Hindlimb muscle (tissue), 1 donor: ENCODE measurements around the gene GARS1. TPM values are rescaled to one million over a fixed set of nuclear protein-coding genes. Genes with fewer than 3 reads are reported as not detected.
A peak's percentile ranks its signal among the peaks of the same experiment; 100 is the strongest.

Experiments
- DNase-seq: peaks from one replicate; pipeline ENCODE4 v3.0.0-alpha.2; 2013
- polyA plus RNA-seq: library from polyadenylated mRNA; unstranded; fragments of 120-200 nt; gene quantifications from one replicate; pipeline ENCODE4 v1.2.1, GENCODE V29; 2013; ENCODE audit not compliant: insufficient read length

Gene GARS1
- polyA plus RNA-seq, 1 donor = 56.7 TPM

DNA sequence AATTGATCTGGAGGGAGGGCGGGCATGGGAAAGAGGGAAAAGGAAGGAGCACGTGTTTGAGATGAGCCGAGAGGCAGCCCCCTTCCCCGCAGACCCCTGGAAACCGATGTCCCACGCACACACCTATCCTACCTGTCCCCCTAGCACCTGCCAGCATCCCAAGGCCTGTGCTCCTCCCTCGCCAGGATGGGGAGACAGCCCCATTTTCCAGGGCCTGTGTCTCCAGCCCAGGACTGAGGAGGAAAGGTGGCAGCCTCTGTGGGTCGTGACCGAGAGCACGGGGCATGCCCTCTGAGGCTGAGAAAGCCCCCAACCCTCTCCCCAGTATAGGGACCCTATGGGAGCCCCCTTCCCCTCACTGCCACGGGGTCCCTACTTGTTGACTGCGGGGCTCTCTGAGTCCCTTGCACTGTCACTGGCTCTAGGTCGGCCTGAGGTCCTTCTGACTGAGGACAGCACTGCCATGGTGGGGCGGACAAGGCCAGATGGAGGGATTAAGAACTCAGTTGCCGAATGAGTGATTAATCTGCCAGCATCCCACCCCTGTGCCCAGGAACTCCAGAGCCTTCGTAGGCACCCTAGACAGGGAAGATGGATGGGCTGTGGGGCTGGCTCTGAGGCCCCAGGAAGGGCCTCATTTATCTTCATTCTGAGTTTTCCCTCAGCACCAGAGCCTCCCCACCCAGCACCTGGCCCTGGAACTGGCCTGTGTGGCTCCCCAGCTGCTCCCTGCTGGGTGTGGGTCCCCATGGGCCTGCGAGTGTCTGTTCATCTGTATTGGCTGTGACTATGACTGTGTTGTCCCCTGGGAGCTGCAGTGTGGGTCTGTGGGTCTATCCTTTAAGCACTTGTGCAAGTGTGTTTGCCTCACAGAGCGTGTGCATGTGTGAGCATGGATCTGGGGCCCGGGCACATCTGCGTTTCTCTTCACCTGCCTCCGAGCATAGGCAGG lies 61.6 kb downstream of the GARS1 start:
- no peak for DNase-seq

DNA sequence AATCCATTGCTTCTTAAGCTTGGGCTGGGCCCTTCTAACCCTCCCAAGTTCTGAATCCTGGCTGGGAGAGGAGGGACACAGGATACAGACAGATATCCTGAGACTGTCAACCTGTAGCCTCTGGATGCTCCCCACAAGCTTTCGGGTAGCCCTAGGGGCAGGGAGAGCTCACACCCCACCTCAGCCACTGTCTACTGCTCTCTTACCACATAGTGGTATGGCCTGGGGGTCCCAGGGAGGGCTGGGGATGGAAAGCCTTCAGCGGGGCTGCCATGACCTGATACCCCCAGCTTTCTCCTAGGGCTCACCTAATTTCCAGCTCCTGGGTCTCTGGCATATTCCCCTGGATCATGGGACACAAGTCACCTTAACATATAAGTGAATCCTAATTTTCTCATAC lies 62.5 kb downstream of the GARS1 start:
- DNase-seq = no peak

DNA sequence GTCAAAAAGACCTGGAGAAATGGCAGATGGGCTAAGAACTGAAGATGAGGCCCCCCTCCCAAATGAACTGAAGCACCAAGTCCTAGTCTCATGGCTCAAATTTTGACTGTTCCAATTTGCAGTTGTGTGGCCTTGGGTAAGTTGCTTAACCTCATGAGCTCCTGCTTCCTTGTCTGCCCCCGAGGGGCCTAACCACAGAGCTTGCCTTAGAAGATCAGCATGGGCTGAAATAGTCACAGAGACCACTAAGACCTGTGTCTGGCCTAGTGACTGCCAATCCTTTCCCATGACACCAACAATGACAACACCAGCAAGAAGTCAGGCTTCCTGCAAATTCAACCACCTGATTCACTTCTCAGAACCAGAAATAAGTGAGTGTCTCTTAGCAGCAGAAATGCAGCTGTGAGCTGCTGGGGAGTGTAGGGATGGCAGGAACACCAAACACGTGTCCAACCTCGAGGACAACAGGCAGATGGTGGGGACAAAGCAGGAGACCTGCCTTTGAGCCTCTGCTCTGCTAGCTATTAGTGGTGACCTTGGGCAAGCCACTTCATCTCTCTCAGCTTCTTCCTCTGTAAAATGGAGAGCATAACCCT lies 63.9 kb downstream of the GARS1 start:
- DNase-seq = no peak

DNA sequence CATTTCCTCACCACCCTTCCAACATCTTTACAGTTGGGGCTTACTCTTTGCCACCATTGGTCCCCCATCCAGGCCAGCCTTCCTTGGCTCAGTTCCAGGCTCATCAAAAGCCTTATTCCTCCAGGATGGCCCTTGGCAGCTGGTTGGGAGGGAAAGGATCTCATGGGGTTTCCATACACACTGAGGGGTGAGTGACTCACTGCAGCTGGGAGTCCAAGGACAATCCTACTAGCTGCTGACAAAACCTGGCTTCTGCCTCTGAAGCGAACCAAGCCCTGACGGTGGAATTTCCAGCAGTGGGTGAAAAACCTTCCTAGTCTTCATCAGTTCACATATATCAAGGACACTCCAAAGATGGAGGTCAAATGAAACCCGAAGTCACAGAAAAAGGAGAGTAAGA lies 64.6 kb downstream of the GARS1 start:
- DNase-seq = no peak

DNA sequence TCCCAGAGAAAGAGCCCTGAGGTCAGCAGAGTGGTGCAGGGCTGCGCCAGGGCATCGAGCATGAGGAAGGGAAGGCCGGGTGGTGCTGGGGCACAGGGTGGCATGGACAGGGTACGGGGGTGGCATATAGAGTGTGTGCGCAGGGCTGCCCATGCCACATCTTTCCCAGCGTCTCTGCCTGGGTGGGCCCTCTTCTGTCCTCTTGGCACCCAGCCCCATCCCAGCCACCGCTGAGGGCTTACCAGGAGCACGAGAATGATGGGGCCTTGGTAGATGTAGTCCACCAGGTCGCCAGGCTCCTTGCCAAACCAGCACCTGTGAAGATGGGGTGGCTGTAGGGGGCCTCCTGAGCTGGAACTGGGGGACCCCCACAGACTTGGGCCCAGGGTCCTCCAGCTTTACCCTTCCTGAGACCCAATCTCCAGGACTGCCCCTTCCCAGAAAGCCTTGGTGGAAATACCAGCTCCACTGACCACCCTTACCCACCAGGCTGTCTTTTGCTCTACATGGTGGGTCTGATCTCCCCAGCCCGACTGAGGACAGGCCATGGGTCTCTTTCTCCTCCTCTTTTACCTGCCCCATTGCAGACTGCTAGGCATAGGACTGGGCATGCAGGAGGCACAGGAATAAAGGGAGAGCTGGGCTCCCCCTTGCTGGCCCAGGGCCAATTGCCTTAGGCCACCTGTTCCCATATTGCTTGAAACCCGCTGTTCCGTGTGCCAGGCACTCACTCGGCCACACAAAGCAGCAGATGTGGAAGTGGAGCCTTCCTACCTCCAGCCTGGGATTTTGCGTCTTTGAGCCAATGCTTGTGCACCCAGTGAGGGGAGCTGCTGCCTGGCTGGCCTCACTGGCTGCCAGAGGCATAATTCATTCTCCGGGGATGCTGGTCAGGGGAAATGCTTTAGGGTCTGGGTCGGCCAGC lies 65.9 kb downstream of the GARS1 start:
- no peak for DNase-seq

DNA sequence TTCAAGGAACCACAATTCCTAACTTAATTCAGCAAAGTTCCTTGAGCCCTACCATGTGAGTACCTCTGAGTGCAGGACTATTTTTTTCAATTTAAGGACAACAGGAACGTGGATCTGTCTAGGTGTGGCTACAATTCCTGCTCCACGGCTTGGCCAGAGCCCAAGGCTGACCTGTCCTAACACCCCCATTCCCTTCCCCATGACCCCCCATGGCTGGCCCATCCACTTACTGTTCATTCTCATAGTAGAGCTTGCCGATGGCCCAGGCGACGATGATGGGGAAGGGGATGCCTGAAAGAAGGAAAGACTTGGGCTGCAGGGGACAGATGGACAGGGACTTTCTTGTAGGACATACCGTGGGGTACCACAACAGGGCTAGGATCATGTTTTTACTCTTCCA lies 67.2 kb downstream of the GARS1 start:
- no peak for DNase-seq

DNA sequence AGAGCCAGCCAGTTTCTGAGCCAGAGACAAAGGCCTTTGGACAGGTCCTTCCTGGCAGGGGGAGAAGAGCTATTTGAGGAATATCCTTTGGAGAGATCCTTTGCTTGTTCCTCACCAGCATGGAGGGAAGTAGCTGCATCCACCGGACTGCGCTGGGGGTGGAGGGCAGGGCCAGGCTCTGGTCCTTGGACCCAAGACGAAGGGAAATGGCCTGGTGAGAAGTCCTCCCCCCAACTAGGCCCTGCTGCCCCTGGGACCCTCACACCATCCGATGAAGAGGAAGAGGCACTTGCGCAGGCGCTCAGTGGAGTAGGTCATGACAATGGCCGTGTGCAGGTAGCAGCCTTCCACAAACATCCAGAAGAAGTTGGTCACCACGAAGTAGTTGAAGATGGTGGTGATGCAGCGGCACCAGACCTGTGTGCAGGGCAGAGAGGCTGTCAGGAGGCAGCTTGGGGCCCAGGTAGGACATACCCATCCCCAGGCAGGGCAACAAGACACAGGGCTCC lies 67.8 kb downstream of the GARS1 start:
- no peak for DNase-seq

DNA sequence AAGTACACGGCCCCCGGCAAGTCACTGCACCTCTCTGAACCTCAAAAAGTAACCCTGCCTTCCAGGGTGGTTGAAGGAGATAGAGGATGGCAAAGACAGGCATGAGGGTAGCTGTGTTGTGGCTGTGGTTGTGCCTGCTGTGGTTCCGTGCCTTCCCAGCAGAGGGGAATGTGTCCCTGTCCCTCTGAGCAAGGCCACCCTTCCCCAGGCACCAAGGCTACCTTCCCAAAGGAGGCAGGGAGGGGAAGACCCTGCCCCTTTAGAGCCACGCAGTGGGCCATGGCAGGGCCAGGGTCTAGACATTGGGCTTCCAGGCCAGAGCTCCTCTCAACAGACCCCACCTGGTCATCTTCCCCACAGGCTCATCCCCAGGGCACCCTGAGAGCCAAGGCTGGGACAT lies 68.7 kb downstream of the GARS1 start:
- DNase-seq = no peak

DNA sequence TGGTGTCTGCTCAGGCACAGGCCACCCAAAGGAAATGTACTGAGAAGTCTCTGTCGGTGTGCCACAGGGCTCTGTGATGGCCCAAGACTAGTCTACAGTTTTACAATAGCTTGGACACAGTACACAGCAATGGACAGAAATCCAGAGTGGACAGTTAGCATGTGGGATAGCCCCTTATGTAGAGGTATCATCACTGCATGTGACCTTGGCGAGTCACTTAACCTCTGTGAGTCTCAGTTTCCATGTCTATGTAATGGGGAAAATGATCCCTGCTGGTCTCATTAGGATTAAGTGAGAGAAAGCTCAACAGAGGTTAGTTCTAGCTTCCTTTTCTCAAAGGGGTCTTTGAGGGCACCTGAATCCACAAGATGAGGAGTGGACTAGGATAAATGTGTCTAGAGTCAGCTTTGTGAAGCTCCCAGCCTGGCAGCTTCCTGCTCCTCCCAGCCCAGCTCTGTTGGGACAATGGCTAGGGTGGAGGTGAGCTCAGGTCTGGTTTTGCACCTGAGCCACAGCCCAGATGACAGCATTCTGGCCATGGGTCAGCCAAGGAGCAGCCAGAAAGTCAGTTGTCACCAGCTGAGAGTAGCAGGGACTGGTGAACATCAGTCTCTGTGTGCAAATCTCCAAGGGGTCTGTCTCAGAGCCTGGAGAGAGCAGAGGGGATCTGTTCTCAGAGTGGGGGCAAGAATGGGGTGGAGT lies 69.7 kb downstream of the GARS1 start:
- DNase-seq = no peak

DNA sequence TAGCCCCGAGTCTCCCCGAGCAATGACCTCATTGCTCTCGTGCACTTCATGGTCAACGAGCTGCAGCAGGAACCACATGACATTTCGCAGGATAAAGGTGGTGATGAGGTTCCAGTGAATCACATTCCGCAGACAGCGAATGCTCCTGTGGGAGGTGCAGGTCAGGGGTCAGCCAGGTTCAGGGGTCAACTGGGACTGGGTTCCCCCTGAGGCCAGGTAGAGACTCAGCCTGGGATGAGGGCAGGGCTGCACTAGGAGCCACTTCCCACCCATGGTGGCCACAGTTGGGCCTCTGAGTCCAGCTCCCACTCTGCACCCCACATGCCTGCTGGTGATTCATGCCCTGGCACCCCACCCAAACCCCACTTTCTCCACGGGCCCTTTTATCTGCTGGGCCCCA lies 70.4 kb downstream of the GARS1 start:
- no peak for DNase-seq

DNA sequence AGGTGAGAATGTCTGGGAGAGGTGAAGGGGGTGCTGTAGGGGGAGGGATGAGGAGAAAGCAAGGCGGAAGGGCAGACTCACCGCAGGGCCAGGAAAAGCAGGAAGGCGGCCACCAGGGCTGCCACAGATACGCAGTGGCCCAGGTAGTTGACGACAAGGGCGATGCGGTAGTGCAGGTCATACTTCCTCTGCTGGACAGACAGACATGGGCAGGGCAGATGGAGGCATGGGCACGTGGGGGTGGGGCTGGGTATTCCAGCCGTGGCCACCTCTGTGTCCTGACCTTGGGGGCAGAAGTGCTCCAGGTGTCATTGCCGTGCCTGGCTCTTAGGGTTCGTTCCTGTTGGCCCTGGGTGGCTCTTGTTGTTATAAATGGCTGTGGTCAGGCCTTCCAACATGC lies 70.8 kb downstream of the GARS1 start:
- DNase-seq = no peak

DNA sequence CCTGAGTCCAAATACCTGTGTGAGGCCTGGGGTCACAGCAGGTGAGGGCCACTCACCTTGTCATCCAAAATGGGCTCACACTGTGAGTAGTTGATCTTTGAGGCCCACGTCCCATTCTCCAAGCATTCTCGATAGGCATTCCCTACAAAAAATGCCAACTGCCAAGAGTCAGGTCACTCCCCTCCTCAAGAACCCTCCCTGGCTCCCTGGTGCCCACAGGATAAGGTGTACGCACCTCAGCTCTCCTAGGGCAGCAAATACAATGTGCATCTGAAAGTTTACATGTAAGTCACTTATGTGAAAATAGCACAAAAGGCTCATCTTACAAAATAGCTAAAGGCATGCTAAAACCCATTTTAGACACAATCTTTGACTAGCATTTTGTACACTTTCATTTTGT lies 72.5 kb downstream of the GARS1 start:
- no peak for DNase-seq

DNA sequence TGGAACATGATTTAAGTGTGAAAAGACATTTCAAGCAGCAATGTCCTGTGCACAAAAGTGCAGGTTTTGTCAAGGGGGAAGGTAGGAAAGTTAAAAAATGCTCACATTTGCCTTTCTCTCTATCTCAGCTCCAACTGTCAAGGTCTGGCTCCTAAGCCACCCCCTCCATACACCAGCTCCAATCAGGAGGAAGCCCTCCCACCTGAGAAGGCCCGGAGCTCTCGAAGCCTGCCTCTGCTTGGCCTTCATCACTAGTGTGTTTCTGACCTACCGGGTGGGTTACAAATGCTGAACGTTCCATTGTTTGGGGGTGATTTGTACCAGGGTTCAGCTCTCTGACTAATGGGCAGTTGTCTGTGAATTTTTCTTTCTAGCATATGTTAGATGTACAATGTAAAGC lies 73.4 kb downstream of the GARS1 start:
- no peak for DNase-seq

DNA sequence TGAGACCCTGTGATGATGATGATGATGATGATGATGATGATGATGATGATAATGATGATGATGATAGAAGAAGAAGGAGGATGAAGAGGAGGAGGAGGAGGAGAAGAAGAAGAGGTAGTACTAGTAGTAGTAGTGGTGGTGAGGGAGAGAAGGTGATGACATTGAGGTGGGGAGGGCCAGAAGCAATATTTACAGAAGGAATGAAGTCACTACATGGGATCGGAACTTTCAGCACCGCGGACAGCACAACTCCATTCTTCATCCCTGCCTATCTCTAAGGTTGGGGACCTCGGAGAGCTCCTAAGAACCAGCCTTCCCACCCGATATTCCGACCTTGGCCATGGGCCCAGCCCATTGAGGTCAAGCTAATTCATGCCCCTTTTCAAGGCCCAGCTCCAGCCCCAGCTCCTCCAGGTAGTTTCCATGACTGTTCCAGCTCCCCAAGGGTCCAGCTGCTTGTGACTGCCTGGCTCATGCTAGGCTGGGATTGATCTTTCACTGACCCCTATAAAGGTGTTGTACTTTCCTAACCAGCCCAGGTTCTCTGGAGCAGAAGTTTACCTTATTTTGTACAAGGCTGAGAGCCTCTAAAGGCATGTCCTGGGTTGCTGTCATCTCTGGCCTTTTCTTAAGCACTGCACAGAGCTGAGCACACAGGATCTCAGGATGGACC lies 77.3 kb downstream of the GARS1 start:
- peak; percentile 64 for DNase-seq

DNA sequence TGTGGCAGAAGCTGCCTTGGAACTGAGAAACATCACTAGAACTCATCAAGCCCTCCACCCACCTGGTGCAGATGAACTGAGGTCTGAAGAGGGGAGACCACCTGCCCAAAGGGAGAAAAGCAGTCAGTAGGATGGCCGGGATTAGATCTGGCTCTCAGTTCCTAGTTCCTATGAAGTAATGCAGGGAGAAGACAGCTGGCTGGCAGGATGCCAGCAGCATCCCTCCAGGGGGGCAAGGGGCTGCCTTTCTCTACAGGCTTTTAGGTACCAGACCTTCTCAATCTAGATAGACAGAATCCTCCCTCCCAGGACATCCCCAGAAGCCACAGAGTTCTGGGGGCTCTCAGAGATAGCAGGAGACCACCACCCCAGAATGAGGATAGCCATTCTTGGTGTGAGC lies 79.7 kb downstream of the GARS1 start:
- DNase-seq = no peak

DNA sequence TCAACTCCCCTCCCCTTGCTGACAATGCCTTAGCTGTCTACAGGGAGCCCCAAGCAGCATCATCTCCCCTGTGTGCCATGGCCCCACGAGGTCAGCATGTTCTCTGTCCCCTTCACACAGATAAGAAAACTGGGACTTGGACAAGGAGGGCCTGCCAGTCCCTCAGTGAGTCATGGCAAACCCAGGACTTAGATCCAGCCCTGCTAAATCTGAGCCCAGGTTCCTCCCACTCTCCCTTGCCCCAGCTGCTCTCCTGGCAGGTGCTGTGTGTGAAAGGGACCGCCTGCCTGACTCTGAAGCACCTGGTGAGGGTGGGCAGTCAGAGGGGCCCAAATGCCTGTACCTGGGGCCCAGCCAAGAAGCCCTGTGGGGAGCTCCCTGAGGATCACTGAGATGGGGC lies 80.2 kb downstream of the GARS1 start:
- DNase-seq = no peak

DNA sequence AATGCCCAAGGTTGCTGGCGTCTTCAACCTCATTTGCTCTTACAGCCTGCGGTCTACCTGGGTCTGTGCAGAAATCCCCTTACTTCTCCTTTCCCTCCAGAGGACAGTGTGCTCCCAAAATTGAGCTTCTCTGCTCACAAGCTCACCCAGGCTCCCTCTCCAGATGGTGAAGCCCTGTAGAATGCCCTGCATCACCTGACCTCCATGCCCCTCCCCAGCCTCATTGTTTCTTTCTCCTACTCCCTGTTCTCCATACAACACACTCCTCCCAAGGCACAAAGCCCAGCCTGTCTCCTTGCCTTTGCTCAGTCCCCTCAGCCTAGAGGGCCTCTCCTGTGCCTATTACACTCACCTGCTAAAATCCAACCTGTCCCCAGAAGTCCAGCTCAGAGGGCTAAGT lies 84.1 kb downstream of the GARS1 start:
- DNase-seq = no peak

DNA sequence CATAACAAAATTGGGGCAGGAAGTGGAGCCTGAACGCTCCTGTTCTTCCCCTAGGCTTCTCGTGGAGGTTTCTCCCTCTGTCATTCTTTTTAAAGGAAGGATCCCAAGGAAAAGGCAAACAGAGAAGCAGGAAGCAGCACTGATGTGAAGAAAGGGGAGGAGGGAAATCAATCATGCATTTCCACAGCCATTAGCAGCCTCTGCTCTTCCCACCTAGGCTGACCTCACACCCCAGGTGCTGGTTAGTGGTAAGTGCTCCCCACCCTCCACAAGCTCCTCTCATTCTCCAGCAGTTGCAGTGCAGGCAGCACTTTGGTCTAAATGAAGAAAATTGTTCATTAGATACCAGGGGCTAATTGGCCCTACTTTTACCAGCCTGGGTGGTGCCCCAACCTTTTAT lies 85.0 kb downstream of the GARS1 start:
- DNase-seq = no peak

DNA sequence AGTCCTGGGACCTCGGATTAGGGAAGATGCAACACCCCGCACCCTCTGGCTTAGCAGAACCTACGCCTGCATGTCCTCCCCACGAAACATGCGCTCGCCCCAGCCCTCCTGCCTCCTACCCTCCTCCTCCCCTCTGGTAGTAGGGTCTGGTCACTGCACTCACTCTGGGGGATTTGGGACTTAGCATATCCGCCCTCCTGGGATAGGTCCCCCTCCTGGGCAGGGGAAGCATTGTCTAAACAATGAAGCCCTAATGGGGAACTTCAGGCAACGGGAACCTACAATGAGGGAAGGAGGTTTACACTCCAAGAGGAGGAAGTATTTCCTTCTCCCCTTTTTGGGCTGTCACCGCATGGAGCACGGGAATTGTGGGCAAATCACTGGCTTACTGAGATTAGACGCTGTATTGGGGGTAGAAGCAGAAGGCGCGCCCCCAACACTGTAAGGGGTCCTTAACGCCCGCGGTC lies 86.7 kb downstream of the GARS1 start:
- no peak for DNase-seq

DNA sequence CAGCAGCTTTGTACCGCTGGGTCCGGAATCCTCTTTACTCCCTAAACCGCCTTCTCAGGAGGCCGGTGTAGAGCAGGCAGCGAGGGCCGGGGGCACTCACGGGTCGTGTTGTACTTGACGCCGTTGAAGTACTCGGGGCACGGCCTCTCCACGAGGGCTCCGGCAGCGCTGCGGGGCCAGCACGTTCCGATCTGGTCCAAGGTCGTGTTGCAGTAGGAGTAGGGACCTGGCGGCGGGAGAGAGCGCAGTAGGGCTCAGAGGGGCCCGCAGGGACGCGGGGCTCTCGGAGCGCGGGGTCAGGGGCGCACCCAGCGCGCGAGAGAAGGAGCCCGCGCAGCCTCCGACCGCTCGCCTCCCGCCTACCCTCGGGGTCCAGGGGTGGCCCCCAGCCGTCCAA lies 87.1 kb downstream of the GARS1 start:
- DNase-seq = no peak
